HG03558 (cell line): ENCODE results near the gene KCTD12.

Experiments used
- ATAC-seq: cut with Tn5 transposase; IDR thresholded peaks from one replicate; pipeline ENCODE4 v1.9.1; 2021; ENCODE audit warnings: moderate number of reproducible peaks; ENCODE audit not compliant: unreplicated experiment; ENCODE audit errors: extremely low read depth

KCTD12 gene

GRCh38 chr13:76888421-76888820 is 2.2 kb upstream of the KCTD12 start:
- ATAC-seq: no peak

- no peak for ATAC-seq
Measured at GRCh38 chr13:76887076-76887563, 915 bp upstream of the KCTD12 start.

- ATAC-seq: peak; percentile 2
Measured at GRCh38 chr13:76886005-76886291, 257 bp downstream of the KCTD12 start.

GRCh38 chr13:76885203-76886004 is 801 bp downstream of the KCTD12 start:
- ATAC-seq: peak; percentile 24

GRCh38 chr13:76884907-76885202 is 1.4 kb downstream of the KCTD12 start:
- no peak for ATAC-seq

GRCh38 chr13:76884186-76884906 is 1.9 kb downstream of the KCTD12 start:
- ATAC-seq: no peak

GRCh38 chr13:76883236-76883635 is 3.0 kb downstream of the KCTD12 start:
- ATAC-seq: no peak

- ATAC-seq: no peak
Measured at GRCh38 chr13:76882431-76882830, 3.8 kb downstream of the KCTD12 start.

- peak; percentile 5 for ATAC-seq
Measured at GRCh38 chr13:76879883-76880270, 6.3 kb downstream of the KCTD12 start.

- ATAC-seq: peak; percentile 88
Measured at GRCh38 chr13:76879203-76879882, 6.9 kb downstream of the KCTD12 start.

- ATAC-seq: no peak
Measured at GRCh38 chr13:76878043-76878442, 8.2 kb downstream of the KCTD12 start.

GRCh38 chr13:76875271-76875815 is 10.9 kb downstream of the KCTD12 start:
- ATAC-seq: no peak

- peak; percentile 59 for ATAC-seq
Measured at GRCh38 chr13:76874479-76874878, 11.7 kb downstream of the KCTD12 start.

GRCh38 chr13:76873445-76873844 is 12.8 kb downstream of the KCTD12 start:
- ATAC-seq: no peak

- ATAC-seq: no peak
Measured at GRCh38 chr13:76872675-76873074, 13.5 kb downstream of the KCTD12 start.

- no peak for ATAC-seq
Measured at GRCh38 chr13:76871432-76871831, 14.8 kb downstream of the KCTD12 start.

GRCh38 chr13:76868371-76868770 is 17.8 kb downstream of the KCTD12 start:
- ATAC-seq: no peak

- ATAC-seq: no peak
Measured at GRCh38 chr13:76865996-76866503, 20.2 kb downstream of the KCTD12 start.

- no peak for ATAC-seq
Measured at GRCh38 chr13:76865109-76865508, 21.1 kb downstream of the KCTD12 start.

- no peak for ATAC-seq
Measured at GRCh38 chr13:76864259-76864658, 21.9 kb downstream of the KCTD12 start.

- no peak for ATAC-seq
Measured at GRCh38 chr13:76863022-76863421, 23.2 kb downstream of the KCTD12 start.
